Measurements from ENCODE around the gene SLC6A13.
"Not testable (repeated sequence)": the region's sequence is repeated elsewhere in the genome, so short reads cannot be mapped to it uniquely, and the experiment has no call there.

DNA sequence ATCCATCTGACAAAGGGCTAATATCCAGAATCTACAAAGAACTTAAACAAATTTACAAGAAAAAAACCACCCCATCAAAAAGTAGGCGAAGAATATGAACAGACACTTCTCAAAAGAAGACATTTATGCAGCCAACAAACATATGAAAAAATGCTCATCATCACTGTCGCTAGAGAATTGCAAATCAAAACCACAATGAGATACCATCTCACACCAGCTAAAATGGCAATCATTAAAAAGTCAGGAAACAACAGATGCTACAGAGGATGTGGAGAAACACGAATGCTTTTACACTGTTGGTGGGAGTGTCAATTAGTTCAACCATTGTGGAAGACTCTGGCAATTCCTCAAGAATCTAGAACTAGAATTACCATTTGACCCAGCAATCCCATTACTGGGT lies 40.1 kb upstream of the SLC6A13 start:
- TF ChIP-seq, protein P1, sequence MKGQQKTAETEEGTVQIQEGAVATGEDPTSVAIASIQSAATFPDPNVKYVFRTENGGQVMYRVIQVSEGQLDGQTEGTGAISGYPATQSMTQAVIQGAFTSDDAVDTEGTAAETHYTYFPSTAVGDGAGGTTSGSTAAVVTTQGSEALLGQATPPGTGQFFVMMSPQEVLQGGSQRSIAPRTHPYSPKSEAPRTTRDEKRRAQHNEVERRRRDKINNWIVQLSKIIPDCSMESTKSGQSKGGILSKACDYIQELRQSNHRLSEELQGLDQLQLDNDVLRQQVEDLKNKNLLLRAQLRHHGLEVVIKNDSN (CRISPR knock-in tag; IDR thresholded peaks at IDR 0.05) = not testable (repeated sequence)
- TF ChIP-seq, protein P2, sequence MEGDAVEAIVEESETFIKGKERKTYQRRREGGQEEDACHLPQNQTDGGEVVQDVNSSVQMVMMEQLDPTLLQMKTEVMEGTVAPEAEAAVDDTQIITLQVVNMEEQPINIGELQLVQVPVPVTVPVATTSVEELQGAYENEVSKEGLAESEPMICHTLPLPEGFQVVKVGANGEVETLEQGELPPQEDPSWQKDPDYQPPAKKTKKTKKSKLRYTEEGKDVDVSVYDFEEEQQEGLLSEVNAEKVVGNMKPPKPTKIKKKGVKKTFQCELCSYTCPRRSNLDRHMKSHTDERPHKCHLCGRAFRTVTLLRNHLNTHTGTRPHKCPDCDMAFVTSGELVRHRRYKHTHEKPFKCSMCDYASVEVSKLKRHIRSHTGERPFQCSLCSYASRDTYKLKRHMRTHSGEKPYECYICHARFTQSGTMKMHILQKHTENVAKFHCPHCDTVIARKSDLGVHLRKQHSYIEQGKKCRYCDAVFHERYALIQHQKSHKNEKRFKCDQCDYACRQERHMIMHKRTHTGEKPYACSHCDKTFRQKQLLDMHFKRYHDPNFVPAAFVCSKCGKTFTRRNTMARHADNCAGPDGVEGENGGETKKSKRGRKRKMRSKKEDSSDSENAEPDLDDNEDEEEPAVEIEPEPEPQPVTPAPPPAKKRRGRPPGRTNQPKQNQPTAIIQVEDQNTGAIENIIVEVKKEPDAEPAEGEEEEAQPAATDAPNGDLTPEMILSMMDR (IDR thresholded peaks at IDR 0.05) = not testable (repeated sequence)
- TF ChIP-seq, protein P3, sequence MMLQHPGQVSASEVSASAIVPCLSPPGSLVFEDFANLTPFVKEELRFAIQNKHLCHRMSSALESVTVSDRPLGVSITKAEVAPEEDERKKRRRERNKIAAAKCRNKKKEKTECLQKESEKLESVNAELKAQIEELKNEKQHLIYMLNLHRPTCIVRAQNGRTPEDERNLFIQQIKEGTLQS (CRISPR knock-in tag; conservative IDR thresholded peaks at IDR 0.05) = not testable (repeated sequence)
- TF ChIP-seq, protein P4, sequence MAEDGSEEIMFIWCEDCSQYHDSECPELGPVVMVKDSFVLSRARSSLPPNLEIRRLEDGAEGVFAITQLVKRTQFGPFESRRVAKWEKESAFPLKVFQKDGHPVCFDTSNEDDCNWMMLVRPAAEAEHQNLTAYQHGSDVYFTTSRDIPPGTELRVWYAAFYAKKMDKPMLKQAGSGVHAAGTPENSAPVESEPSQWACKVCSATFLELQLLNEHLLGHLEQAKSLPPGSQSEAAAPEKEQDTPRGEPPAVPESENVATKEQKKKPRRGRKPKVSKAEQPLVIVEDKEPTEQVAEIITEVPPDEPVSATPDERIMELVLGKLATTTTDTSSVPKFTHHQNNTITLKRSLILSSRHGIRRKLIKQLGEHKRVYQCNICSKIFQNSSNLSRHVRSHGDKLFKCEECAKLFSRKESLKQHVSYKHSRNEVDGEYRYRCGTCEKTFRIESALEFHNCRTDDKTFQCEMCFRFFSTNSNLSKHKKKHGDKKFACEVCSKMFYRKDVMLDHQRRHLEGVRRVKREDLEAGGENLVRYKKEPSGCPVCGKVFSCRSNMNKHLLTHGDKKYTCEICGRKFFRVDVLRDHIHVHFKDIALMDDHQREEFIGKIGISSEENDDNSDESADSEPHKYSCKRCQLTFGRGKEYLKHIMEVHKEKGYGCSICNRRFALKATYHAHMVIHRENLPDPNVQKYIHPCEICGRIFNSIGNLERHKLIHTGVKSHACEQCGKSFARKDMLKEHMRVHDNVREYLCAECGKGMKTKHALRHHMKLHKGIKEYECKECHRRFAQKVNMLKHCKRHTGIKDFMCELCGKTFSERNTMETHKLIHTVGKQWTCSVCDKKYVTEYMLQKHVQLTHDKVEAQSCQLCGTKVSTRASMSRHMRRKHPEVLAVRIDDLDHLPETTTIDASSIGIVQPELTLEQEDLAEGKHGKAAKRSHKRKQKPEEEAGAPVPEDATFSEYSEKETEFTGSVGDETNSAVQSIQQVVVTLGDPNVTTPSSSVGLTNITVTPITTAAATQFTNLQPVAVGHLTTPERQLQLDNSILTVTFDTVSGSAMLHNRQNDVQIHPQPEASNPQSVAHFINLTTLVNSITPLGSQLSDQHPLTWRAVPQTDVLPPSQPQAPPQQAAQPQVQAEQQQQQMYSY (CRISPR knock-in tag; IDR thresholded peaks at IDR 0.05) = not testable (repeated sequence)

Measured in WTC11 (cell line).